HepG2 (cell line): ENCODE data around the gene MYO5A. TPM values are rescaled to one million over a fixed set of nuclear protein-coding genes. Genes with fewer than 3 reads are reported as not detected.

Experiments
- ATAC-seq: fragments of 200-7000 bp; cut with Tn5 transposase; 3 replicates; pipeline ENCODE4 v1.9.1; 2020; ENCODE audit warnings: mild to moderate bottlenecking, moderate library complexity
- BruUV-seq: library from RNA; stranded (reverse); fragments of 400-500 nt; replicated peaks from 2 replicates; lab custom pipeline; 2021; lab: Mats Ljungman, UMichigan
- CTCF ChIA-PET: fragments of 300-600 bp; formaldehyde crosslinking; extraction: SDS; loops from one replicate; lab custom pipeline; 2021; ENCODE audit warnings: low total read pairs, inconsistent platforms, low intra/inter-chr PET ratio; lab: Yijun Ruan, JAX
- POLR2A ChIA-PET: fragments of 350-600 bp; sonication (Branson Sonifier 250); formaldehyde crosslinking; loops from one replicate; lab custom pipeline; 2020; ENCODE audit warnings: antibody characterized with exemption, inconsistent platforms; lab: Yijun Ruan, JAX
- DNase-seq: peaks from one replicate; pipeline ENCODE4 v3.0.0-alpha.2; 2015; ENCODE audit warnings: low spot score
- FAIRE-seq: peaks from 3 replicates; lab custom pipeline; 2011; peaks lifted over from hg19 to GRCh38; lab: Jason Lieb, UNC
- H2AFZ ChIP-seq: one replicate; pipeline ENCODE4 v1.6.1; 2011; ENCODE audit warnings: low read length, inconsistent platforms
- H3K27ac ChIP-seq: fragments of 300-600 bp; 3 replicates; pipeline ENCODE4 v1.8.0; 2011; ENCODE audit warnings: mixed run types, mild to moderate bottlenecking, mixed read lengths, low read length, inconsistent platforms; ENCODE audit not compliant: insufficient read depth; ENCODE audit errors: extremely low read length
- H3K27me3 ChIP-seq, 2 experiments: fragments of 200-600 bp in 1 of 2; 2 replicates in 1 of 2; 3 replicates in 1 of 2; pipeline versions ENCODE4 v1.6.0 to v1.8.0; 2011; ENCODE audit warnings: low read length in 2 of 2, mild to moderate bottlenecking in 2 of 2, moderate library complexity in 2 of 2, inconsistent platforms in 1 of 2; ENCODE audit not compliant: insufficient read depth in 2 of 2, control insufficient read depth in 1 of 2
- H3K36me3 ChIP-seq, 2 experiments: fragments of 200-600 bp in 1 of 2; replicated peaks in 1 of 2; 2 replicates in 1 of 2; 3 replicates in 1 of 2; pipeline versions ENCODE4 v1.5.1 to v1.8.0; 2011; ENCODE audit warnings: low read length in 2 of 2, inconsistent platforms in 1 of 2; ENCODE audit not compliant: insufficient read depth in 2 of 2, control insufficient read depth in 1 of 2
- H3K4me1 ChIP-seq: 2 replicates; pipeline ENCODE4 v1.5.1; 2012; ENCODE audit warnings: low read length, inconsistent platforms; ENCODE audit not compliant: insufficient read depth
- H3K4me2 ChIP-seq: 2 replicates; pipeline ENCODE4 v1.6.0; 2011; ENCODE audit warnings: low read depth, low read length, inconsistent platforms
- H3K4me3 ChIP-seq, 3 experiments: fragments of 200-600 bp in 1 of 3; sonication (generic), shearing (Covaris generic) in 1 of 3; replicated peaks in 1 of 3; 2 replicates each; pipeline ENCODE4 v1.5.1; 2011 to 2016; ENCODE audit warnings: low read length in 3 of 3, inconsistent platforms in 2 of 3, low read depth in 2 of 3, mild to moderate bottlenecking in 2 of 3, control low read depth in 1 of 3, mixed read lengths in 1 of 3; ENCODE audit not compliant: insufficient read depth in 1 of 3
- H3K79me2 ChIP-seq: one replicate; pipeline ENCODE4 v1.6.1; 2011; ENCODE audit warnings: low read length, inconsistent platforms; ENCODE audit not compliant: insufficient read depth
- H3K9ac ChIP-seq: 2 replicates; pipeline ENCODE4 v1.6.0; 2011; ENCODE audit warnings: mild to moderate bottlenecking, low read depth, low read length, inconsistent platforms; ENCODE audit not compliant: insufficient read depth
- H3K9me3 ChIP-seq: 2 replicates; pipeline ENCODE4 v1.5.1; 2012; ENCODE audit warnings: mild to moderate bottlenecking, low read length
- H4K20me1 ChIP-seq: 2 replicates; pipeline ENCODE4 v1.6.0; 2011; ENCODE audit warnings: inconsistent platforms, mild to moderate bottlenecking, low read length, moderate library complexity; ENCODE audit not compliant: insufficient read depth
- CCDC6 ChIP-seq: sonication (generic); formaldehyde crosslinking; IDR thresholded peaks from 2 replicates; pipeline ENCODE4 v1.8.1; 2022; ENCODE audit warnings: mild to moderate bottlenecking, missing genetic modification reagents, moderate library complexity
- DZIP1 ChIP-seq: sonication (generic); formaldehyde crosslinking; IDR thresholded peaks from 2 replicates; pipeline ENCODE4 v1.5.0; 2020; ENCODE audit warnings: mild to moderate bottlenecking, missing genetic modification reagents
- PREB ChIP-seq: sonication (generic); formaldehyde crosslinking; IDR thresholded peaks from 2 replicates; pipeline ENCODE4 v1.4.0; 2020; ENCODE audit warnings: missing genetic modification reagents
- REXO4 ChIP-seq: sonication (generic); formaldehyde crosslinking; IDR thresholded peaks from 2 replicates; pipeline ENCODE4 v1.8.0; 2022; ENCODE audit warnings: missing genetic modification reagents, mild to moderate bottlenecking, borderline replicate concordance
- RNF2 ChIP-seq: fragments of 450-650 bp; conservative IDR thresholded peaks from 2 replicates; pipeline ENCODE4 v1.6.1; 2016; ENCODE audit warnings: low read depth
- SRF ChIP-seq: IDR thresholded peaks from 2 replicates; pipeline ENCODE4 v1.6.1; 2011; ENCODE audit warnings: mild to moderate bottlenecking, low read depth, low read length, moderate library complexity
- WGBS: methylation state at CpG from one replicate; pipeline ENCODE4 v1.1.6; 2017; ENCODE audit warnings: low lambda C conversion rate; 5-methylcytosine and 5-hydroxymethylcytosine counted together
- in situ Hi-C: cut with HindIII; loops from 2 replicates; pipeline ENCODE4 v1.10.0; 2017; ENCODE audit warnings: low pct_unique_long_range_greater_than_20kb; ENCODE audit not compliant: extremely low pct_ligation_motif_present
- intact Hi-C: fragments of 100-400 bp; cut with micrococcal nuclease; formaldehyde crosslinking; loops from one replicate; pipeline ENCODE4 v1.10.0; 2022; ENCODE audit not compliant: unreplicated experiment
- polyA plus RNA-seq, 8 experiments: library from polyadenylated mRNA; depleted of rRNA in 3 of 8; stranded (reverse) in 7 of 8; unstranded in 1 of 8; fragments of >200 nt; fragmentation: Illumina TruSeq in 4 of 8; extraction: Trizol in 4 of 8; gene quantifications; 2 replicates each; pipeline versions ENCODE4 v1.2.1 to v1.2.3, GENCODE V29; 2011 to 2016; ENCODE audit warnings: low read depth in 4 of 8, missing spikeins in 1 of 8, mixed read lengths in 1 of 8; ENCODE audit not compliant: insufficient read depth in 1 of 8
- total RNA-seq, 5 experiments: library from RNA; depleted of rRNA; stranded (reverse); fragments of >200 nt; fragmentation: Illumina TruSeq; extraction: Trizol; gene quantifications; 2 replicates each; pipeline ENCODE4 v1.2.3, GENCODE V29; 2016; ENCODE audit warnings: low read depth in 1 of 5

The MYO5A gene
- total and polyA plus RNA-seq, 2 of the 13 experiments (the other 11 are each of a cell fraction or from before 2014, with no cell fraction given) = 2.8 to 4.8 TPM

GRCh38 chr15:52382647-52383046 lies 146.0 kb downstream of the MYO5A start:
- no TSS peak for BruUV-seq
- H3K27ac ChIP-seq = no peak overlapping the region
- TF ChIP-seq REXO4 (no peak), CCDC6 (CRISPR knock-in tag) (no peak), RNF2 (no peak), SRF (no peak)
- no peaks in the 10 kb centered on the region for H3K9me3 ChIP-seq
- H3K4me1 ChIP-seq = no peaks in the 10 kb centered on the region
- WGBS = 95% methylated on average over 1 of the region's 1 CpG
- no peaks in the 10 kb centered on the region for H4K20me1 ChIP-seq
- H3K9ac ChIP-seq = no peak overlapping the region
- FAIRE-seq (no peak), DNase-seq (no peak), ATAC-seq (no peak)
- in situ Hi-C loops (no loop called here), intact Hi-C loops (no loop called here)
- no peaks in the 10 kb centered on the region for H3K79me2 ChIP-seq
- no peak overlapping the region for H2AFZ ChIP-seq
- H3K27me3 ChIP-seq = no peaks in the 10 kb centered on the region
- no peak overlapping the region for H3K4me2 ChIP-seq
- no peak overlapping the region for H3K4me3 ChIP-seq
- no peaks in the 10 kb centered on the region for H3K36me3 ChIP-seq
- ChIA-PET CTCF (no interaction called here), POLR2A (no interaction called here)

DNA sequence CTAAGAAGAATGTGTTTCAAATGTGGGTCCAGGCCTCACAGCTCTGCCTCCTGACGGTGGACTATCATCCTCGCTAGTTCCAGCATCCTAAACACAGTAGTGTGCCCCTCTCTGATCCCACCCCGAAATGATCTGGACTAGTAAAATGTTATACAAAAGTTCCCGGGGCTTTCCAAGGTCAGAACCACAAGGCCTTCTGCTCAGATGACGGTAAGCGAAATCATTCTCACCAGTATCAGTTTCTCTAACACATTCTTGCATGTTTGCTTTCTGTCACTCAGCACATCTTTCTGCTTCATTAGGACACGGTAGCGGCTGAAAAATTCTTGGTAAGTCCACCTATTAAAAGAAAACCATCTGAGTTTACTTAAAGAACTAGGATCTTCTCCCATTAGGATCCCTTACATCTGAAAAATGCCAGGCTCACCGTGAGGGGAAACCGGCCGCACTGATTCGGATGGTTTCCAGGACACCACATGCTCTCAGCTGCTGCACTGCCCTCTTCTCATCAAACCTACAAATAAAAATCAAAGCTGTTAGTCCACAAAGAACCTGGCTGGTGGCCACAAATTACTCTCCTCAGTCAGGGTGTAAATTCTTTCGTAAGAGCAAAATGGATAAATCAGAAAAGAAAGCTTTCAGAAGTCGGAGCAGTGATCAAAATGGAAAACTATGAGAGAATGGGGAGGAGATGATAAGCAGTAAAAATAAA lies 149.1 kb downstream of the MYO5A start:
- no peaks in the 10 kb centered on the region for H4K20me1 ChIP-seq
- H3K79me2 ChIP-seq = no peaks in the 10 kb centered on the region
- H3K27me3 ChIP-seq = no peaks in the 10 kb centered on the region
- intact Hi-C loops = no loop called here
- no peak overlapping the region for H3K27ac ChIP-seq
- DNase-seq = no peak
- TF ChIP-seq DZIP1 (no peak), PREB (CRISPR knock-in tag) (no peak)
- TF ChIP-seq, all 625 proteins: peak for 0
- BruUV-seq = no TSS peak
- in situ Hi-C loops = no loop called here
- Histone ChIP-seq H3K9me3 (no peaks in the 10 kb centered on the region), H2AFZ (no peak overlapping the region), H3K4me3 (no peak overlapping the region), H3K9ac (no peak overlapping the region), H3K4me2 (no peak overlapping the region), H3K4me1 (no peaks in the 10 kb centered on the region), H3K36me3 (no peaks in the 10 kb centered on the region)
- ChIA-PET CTCF (no interaction called here), POLR2A (no interaction called here)
- FAIRE-seq = no peak
- no peak for ATAC-seq
- 82% methylated on average over 14 of the region's 14 CpGs for WGBS
